HG03571 (cell line): Measurements from ENCODE around the gene SBF2.
"Not testable (repeated sequence)": the region's sequence is repeated elsewhere in the genome, so short reads cannot be mapped to it uniquely, and the experiment has no call there.

Experiments
- ATAC-seq: cut with Tn5 transposase; IDR thresholded peaks from one replicate; pipeline ENCODE4 v1.9.1; 2021; ENCODE audit not compliant: unreplicated experiment

Gene SBF2

GRCh38 chr11:9962722-9963121 lies 331.3 kb downstream of the SBF2 start:
- ATAC-seq = peak; percentile 93

DNA sequence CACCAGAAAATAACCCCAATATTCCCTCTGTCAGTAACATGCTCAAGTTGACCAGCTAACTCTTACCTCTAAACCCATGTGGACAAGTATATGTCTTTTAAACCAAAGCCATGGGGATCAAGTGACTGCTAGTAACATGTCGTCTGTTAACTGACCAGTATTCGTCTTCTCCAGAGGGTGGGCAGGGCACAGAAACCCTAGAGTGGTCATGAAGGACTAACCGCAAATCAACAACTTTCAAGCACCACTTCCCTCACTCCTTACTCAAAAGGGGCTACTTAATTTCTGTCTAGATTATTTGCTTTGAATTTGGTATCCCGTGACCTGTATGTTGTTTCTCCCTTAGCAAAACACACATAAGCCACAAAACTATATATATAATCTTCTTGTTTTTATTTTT lies 336.9 kb downstream of the SBF2 start:
- ATAC-seq = no peak

- no peak for ATAC-seq
Observed at GRCh38 chr11:9956483-9956882, 337.5 kb downstream of the SBF2 start.

DNA sequence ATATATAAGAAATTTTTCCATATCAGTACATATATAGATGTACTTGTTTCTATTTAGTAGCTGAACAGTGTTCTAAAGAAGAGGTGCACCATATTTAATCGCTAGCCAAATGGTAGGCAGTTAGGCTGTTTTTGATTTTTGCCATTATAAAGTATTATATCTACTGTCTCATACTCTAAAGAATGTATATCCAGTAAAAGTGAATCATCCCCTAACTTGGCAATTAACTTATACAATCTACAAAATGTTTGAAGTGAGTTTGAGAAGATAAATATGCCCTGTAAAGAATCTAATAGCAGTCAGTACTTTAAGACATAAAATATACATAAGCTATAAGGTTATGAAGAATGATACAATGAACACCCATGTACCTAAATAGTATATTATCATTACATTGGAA lies 338.6 kb downstream of the SBF2 start:
- no peak for ATAC-seq

GRCh38 chr11:9953994-9954626 lies 339.9 kb downstream of the SBF2 start:
- no peak for ATAC-seq

- ATAC-seq = no peak
Observed at GRCh38 chr11:9952511-9953196, 341.4 kb downstream of the SBF2 start.

DNA sequence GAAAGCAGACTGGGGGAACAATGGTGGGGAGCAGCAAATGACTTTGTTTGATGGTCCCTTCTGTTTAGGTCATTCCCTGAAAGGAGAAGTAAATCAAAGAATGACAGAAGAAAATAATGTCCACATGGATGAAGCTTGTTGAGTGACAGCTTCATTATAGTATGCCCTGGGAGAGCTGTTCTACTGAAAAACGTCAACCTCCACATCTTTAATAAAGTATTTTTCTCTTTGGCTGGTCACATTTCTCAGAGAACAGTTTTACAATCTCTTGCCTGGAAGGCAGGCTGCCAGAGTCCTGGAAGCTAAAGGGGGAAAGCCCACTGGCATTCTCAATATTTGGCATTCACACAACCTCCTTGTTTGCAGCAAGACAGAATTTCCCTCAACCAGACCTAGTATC lies 342.2 kb downstream of the SBF2 start:
- ATAC-seq = no peak

- ATAC-seq = no peak
Observed at GRCh38 chr11:9950462-9950861, 343.6 kb downstream of the SBF2 start.

DNA sequence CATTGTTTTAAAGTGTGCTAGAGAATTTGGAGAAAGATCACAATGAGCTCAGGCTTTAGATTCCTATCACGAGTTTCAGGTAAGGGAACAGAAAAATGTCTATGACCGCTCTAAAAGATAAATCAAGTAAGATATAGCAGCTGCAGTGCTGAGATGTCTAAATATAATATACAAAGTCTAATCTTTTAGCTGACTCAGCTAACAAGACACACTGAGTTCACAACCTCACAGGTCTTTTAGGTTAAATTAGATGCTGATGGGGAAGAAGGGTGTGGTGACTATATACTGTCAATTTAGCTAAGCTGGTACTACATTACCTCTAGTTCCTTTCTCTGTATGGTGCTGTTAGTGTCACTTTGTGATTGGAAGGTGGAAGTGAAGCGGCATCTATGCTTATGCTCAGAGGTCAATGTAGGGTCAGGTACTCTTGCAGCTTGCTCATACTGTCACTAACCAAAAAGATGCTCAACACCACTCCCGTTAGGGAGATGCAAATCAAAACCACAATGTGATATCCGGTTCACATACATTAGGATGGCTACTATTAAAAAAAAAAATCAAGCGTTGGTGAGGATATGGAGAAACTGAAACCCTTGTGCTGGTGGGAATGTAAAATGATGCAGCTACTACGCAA lies 346.7 kb downstream of the SBF2 start:
- no peak for ATAC-seq

GRCh38 chr11:9945680-9946079 lies 348.3 kb downstream of the SBF2 start:
- ATAC-seq = not testable (repeated sequence)

DNA sequence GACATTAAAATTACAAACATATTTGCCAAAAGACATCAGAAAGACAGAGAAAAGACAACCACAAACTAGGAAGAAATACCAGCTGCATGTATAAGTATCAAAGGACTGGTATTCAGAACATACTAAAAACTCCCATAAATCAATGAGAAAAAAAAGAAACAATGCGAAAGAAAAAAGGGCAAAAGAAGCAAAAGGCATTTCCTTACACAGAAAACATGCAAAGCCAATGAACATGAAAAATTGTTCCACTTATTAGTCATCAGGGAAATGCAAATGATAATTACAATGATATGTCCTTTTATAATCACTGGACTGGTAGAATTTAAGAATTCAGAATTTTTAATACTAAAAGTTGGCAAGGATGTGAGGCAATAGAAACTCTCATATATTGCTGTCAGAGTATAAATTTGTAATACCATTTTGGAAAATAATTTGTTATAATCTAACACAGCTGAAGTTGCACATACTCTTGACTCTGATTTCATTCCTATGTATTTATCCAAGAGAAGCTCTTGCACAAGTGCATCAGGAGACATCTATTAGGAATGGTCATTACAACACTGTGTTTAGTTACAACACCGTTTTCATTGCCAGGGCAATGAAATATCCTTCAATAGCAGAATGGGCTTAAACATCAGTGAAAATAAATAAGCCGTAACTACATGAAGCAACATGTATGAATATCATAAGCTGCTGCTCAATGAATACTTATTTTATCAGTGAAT lies 350.5 kb downstream of the SBF2 start:
- ATAC-seq = no peak

DNA sequence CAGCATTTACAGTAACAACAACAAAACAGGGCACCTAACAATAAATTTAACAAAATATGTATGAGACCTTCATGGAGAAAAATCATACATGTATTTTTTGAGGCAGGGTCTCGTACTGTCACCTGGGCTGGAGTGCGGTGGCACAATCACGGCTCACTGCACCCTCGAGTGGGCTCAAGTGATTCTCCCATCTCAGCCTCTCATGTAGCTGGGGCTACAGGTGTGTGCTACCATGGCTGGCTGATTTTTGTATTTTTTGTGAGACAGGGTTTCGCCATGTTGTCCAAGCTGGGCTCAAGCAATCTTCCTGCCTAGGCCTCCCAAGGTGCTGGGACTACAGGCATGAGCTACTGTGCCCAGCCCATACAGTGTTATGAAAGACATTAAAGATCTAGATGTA lies 352.0 kb downstream of the SBF2 start:
- ATAC-seq = no peak

GRCh38 chr11:9939150-9939549 lies 354.9 kb downstream of the SBF2 start:
- not testable (repeated sequence) for ATAC-seq

DNA sequence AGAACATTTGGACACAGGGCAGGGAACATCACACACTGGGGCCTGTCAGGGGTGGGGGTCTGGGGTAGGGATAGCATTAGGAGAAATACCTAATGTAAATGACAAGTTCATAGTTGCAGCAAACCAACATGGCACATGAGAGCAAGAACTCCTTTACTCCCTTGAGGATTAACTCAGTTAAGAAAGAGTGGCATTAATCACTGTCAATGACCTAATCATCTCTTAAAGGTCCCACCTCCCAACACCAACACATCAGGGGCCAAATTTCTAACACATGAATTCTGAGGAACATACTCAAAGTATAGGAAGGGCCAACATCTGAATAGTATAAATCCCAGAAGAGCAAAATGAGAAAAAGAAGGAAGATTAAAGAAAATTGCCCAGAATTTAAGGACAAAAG lies 357.3 kb downstream of the SBF2 start:
- no peak for ATAC-seq

GRCh38 chr11:9932843-9933242 lies 361.2 kb downstream of the SBF2 start:
- ATAC-seq = not testable (repeated sequence)

GRCh38 chr11:9930562-9931331 lies 363.3 kb downstream of the SBF2 start:
- ATAC-seq = not testable (repeated sequence)

- no peak for ATAC-seq
Observed at GRCh38 chr11:9927670-9928069, 366.3 kb downstream of the SBF2 start.

GRCh38 chr11:9923280-9923679 lies 370.7 kb downstream of the SBF2 start:
- no peak for ATAC-seq

- ATAC-seq = no peak
Observed at GRCh38 chr11:9922806-9923205, 371.2 kb downstream of the SBF2 start.

DNA sequence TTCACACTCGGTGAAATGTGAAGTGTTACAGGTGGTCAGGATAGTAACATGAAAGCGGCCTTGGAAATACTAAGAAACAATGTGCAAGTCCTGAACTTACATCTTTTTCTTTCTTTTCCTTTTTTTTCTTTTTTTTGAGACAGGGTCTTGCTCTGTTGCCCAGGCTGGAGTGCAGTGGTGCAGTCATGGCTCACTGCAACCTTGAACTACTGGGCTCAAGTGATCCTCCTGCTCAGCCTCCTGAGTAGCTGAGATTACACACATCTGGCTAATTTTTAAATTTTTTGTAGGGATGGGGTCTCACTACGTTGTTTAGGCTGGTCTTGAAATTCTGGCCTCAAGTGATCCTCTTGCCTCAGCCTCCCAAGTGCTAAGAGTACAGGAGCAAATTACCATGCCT lies 377.5 kb downstream of the SBF2 start:
- no peak for ATAC-seq

DNA sequence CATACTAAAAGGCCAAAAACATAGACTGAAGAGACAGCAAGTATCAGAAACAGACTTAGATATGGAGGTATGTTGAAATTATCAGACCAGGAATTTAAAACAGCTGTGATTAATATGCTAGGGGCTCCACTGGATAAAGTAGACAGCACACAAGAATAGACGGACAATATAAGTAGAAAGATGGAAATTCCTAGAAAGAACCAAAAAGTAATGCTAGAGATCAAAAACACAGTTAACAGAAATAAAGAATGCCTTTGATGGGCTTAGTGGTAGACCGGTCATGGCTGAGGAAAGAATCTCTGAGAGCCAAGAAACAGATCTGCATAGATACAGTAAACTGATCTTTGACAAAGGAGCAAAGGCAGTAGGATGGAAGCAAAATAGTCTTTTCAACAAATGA lies 380.0 kb downstream of the SBF2 start:
- no peak for ATAC-seq
